ENCODE measurements around the gene ZSCAN22. TPM values are rescaled to one million over a fixed set of nuclear protein-coding genes. Genes with fewer than 3 reads are reported as not detected.
A peak's percentile ranks its signal among the peaks of the same experiment; 100 is the strongest.

The ZSCAN22 gene
- total RNA-seq, 1 experiment from 2014 or later = 4.0 TPM

DNA sequence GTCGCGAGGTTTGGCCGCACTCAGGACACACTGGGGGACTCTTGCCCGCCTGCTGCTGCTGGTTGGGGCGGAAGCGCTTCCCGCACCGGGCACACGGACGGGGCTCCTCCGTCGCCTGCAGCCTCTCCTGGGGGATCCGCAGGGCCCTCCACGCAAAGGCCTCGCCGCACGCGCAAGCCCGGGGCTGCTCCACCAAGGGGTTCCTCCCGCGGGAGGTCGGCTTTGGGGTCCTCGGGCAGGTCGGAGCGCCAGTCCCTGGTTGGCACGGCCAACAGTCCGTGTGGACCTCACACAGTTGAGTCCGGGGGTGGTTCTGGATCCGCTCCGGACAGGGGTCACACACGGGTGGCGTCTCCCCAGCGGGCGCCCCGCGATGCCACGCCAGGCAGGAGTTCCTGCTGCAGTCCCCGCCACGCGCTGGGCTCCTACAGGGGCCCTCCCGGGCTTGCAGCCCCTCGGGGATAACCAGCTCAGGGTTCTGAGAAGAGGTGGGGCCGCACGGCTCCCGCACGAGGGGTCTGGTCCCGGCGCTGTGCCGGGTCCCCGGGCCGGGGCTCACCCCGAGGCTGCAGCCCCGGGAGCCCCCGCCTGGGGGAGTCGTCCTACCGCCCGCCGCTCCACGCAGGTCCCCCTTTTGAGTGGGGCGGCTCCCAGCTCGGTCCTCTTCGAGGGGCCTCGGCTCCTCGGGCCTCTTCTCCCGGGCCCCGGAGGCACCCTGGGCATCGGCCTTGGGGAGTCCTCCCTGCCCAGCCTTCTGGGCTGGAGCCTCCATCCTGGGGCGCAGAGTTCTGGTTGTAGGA lies 42.0 kb downstream of the ZSCAN22 start:
- BruUV-seq (replicated peaks) = no TSS peak
- Histone ChIP-seq H3K9me2 (replicated peaks; ENCODE audit: low read length) (no peaks in the 10 kb centered on the region), H3F3A (ENCODE audit: low read length, unreplicated experiment) (no peaks in the 10 kb centered on the region), H3K9me3 (ENCODE audit: low read length) (no peaks in the 10 kb centered on the region), H3K79me2 (ENCODE audit: low read length) (no peaks in the 10 kb centered on the region), H3K9ac (ENCODE audit: low read length) (no peak overlapping the region), H3K4me3 (ENCODE audit: low read length) (no peak overlapping the region), H2AFZ (ENCODE audit: low read length) (no peak overlapping the region), H3K36me3 (ENCODE audit: low read depth, low read length) (no peaks in the 10 kb centered on the region), H3K27me3 (ENCODE audit: low read length) (no peaks in the 10 kb centered on the region), H4K20me1 (ENCODE audit: low read length) (no peaks in the 10 kb centered on the region), H3K4me2 (ENCODE audit: low read length) (no peak overlapping the region), H3K27ac (ENCODE audit: low read length) (no peak overlapping the region), H3K4me1 (ENCODE audit: insufficient read depth, low read length) (no peaks in the 10 kb centered on the region)
- ATAC-seq = no peak
- CTCF ChIA-PET = no interaction called here
- DNase-seq = no peak
- intact Hi-C loops (cut with micrococcal nuclease) = no loop called here
- POLR2A ChIA-PET (ENCODE audit: unreplicated experiment) = no interaction called here
- TF ChIP-seq, protein P1, sequence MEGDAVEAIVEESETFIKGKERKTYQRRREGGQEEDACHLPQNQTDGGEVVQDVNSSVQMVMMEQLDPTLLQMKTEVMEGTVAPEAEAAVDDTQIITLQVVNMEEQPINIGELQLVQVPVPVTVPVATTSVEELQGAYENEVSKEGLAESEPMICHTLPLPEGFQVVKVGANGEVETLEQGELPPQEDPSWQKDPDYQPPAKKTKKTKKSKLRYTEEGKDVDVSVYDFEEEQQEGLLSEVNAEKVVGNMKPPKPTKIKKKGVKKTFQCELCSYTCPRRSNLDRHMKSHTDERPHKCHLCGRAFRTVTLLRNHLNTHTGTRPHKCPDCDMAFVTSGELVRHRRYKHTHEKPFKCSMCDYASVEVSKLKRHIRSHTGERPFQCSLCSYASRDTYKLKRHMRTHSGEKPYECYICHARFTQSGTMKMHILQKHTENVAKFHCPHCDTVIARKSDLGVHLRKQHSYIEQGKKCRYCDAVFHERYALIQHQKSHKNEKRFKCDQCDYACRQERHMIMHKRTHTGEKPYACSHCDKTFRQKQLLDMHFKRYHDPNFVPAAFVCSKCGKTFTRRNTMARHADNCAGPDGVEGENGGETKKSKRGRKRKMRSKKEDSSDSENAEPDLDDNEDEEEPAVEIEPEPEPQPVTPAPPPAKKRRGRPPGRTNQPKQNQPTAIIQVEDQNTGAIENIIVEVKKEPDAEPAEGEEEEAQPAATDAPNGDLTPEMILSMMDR (conservative IDR thresholded peaks at IDR 0.05; ENCODE audit: low read depth, low read length) = no peak
- no peak for TF ChIP-seq EZH2phosphoT487 (IDR thresholded peaks at IDR 0.05; ENCODE audit: borderline replicate concordance, low read length)
- no peak for TF ChIP-seq EZH2 (IDR thresholded peaks at IDR 0.05; ENCODE audit: low read length, unreplicated experiment)

DNA sequence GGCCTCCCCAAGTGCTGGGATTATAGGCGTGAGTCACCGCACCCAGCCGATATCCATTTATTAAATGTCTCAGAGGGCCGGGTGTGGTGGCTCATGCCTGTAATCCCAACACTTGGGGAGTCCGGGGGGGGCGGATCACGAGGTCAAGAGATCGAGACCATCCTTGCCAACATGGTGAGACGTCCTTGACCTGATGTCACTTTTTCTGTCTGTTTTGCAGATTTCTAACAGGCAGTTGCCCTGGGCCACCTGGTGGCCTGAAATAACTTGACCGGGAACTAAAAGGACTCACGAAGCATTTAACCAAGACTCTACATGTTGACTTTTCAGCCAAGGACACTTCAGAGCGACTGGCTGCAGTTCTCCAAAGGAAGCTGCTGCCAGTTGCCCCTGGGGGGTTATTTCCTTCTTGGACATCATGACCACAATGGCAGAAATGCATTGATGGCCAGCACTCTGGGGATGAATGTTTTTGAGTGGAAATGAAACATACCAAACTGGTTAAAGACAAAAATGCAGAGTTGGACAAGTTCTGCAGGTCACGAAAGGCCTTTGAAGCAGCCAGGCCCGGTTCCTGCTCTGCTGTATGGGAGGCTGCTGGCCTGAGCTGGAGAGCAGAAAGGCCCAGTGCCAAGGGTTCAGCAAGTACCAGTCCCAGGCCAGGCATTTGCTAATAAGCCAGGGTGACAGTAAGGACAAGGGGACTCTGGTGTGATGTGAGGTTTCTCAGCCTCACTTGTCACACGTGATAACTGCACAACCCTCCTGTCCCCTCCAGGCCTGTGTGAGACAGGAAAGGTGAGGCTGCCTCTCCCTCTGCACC lies 45.7 kb downstream of the ZSCAN22 start:
- Histone ChIP-seq H3K79me2 (ENCODE audit: low read length) (no peaks in the 10 kb centered on the region), H3K4me1 (ENCODE audit: insufficient read depth, low read length) (no peaks in the 10 kb centered on the region), H3K4me3 (ENCODE audit: low read length) (no peak overlapping the region), H3K9me2 (replicated peaks; ENCODE audit: low read length) (no peaks in the 10 kb centered on the region), H3K27me3 (ENCODE audit: low read length) (no peaks in the 10 kb centered on the region), H3K27ac (ENCODE audit: low read length) (no peak overlapping the region), H2AFZ (ENCODE audit: low read length) (no peak overlapping the region), H3K9ac (ENCODE audit: low read length) (no peak overlapping the region), H3F3A (ENCODE audit: low read length, unreplicated experiment) (no peaks in the 10 kb centered on the region), H3K4me2 (ENCODE audit: low read length) (no peak overlapping the region), H3K36me3 (ENCODE audit: low read depth, low read length) (no peaks in the 10 kb centered on the region), H4K20me1 (ENCODE audit: low read length) (no peaks in the 10 kb centered on the region), H3K9me3 (ENCODE audit: low read length) (no peaks in the 10 kb centered on the region)
- DNase-seq = peak; percentile 35
- no peak for TF ChIP-seq EZH2 (IDR thresholded peaks at IDR 0.05; ENCODE audit: low read length, unreplicated experiment)
- TF ChIP-seq EZH2phosphoT487 (IDR thresholded peaks at IDR 0.05; ENCODE audit: borderline replicate concordance, low read length) = no peak
- TF ChIP-seq, protein P1 (conservative IDR thresholded peaks at IDR 0.05; ENCODE audit: low read depth, low read length) = peak; percentile 52
- POLR2A ChIA-PET (ENCODE audit: unreplicated experiment) = interaction anchor here (0.6 kb wide), 1 partner anchor 154 kb away, joined by 3 read pairs; no protein-coding TSS in a partner anchor
- BruUV-seq (replicated peaks) = no TSS peak
- CTCF ChIA-PET = no interaction called here
- peak; percentile 45; the same call in 1 of the 2 replicates for ATAC-seq
- intact Hi-C loops (cut with micrococcal nuclease) = no loop called here

Measured in PC-3 (cell line).